Activated CD4-positive, CD25-positive, alpha-beta regulatory T cell (primary cell): Measurements from ENCODE around the gene PRG2.
"Not testable (repeated sequence)": the region's sequence is repeated elsewhere in the genome, so short reads cannot be mapped to it uniquely, and the experiment has no call there.

Source experiments
- DNase-seq, 4 experiments: peaks; one replicate each; lab custom pipeline; 2025; lab: John Stamatoyannopoulos, UW

The PRG2 gene

GRCh38 chr11:57347336-57347735 is 43.1 kb downstream of the PRG2 start:
- DNase-seq = no peak

GRCh38 chr11:57345555-57346211 is 44.8 kb downstream of the PRG2 start:
- peak; percentile 37 to 59 (median 50) for DNase-seq

DNA sequence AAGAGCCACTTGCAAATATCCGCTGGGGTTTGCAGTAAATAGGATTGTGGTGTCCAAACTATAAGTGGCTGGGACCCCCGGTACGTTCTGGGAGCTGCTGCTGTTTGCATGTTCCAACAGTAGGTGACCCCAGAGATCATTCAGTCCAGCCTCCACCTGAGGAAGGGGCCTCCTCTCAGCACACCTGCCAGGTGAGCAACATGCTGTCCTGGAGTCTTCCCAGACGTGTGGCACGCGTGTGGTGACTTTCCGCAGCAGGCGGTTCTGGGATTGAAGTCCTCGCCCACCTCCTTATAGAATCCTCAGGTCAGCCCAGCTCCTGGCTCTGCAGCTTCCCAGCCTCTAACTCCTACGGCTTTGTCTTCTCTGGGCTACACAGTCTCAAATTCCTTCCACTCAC is 45.6 kb downstream of the PRG2 start:
- no peak for DNase-seq

DNA sequence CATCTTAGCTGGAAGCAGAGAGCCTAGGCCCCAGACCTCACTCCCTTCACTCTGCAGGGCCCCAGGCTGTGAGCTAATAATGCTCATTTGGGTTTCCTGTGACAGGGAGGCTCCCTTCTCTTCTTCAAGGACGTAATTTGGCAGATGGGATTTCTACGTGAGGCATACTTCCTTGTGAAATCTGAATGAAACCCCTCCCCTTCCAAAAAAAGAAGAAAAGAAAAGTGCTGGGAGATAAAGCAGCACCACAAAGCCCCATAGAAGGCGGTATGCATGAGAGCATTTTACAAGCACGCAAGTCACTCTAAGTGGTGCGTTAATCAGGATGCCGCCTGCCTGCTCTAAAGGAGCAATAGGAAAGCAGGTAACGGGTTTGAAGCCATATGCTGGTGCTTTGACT is 46.6 kb downstream of the PRG2 start:
- no peak for DNase-seq

- DNase-seq = no peak
These were observed 47.7 kb downstream of the PRG2 start for GRCh38 chr11:57342702-57343101.

GRCh38 chr11:57341250-57341808 is 49.1 kb downstream of the PRG2 start:
- no peak for DNase-seq

- no peak for DNase-seq
These were observed 50.3 kb downstream of the PRG2 start for GRCh38 chr11:57340039-57340615.

DNA sequence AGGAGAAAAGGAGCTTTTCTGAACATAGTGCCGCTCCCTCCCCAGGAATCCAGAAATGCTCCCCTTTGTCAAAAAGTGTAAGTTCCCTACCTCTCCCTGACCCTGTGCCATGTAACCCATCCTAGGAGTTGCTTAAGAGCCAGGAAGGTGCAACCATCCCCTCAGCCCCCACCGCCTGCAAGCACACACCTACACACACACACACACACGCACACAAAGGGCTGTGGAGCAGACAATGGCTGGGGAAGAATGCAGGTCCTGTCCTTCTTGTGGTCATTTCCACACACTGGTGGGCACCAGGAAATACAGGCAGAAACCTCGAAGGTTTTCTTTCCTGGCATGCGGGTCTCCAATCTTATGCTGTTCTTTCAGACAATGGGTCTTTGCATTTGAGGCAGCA is 51.1 kb downstream of the PRG2 start:
- DNase-seq = no peak

DNA sequence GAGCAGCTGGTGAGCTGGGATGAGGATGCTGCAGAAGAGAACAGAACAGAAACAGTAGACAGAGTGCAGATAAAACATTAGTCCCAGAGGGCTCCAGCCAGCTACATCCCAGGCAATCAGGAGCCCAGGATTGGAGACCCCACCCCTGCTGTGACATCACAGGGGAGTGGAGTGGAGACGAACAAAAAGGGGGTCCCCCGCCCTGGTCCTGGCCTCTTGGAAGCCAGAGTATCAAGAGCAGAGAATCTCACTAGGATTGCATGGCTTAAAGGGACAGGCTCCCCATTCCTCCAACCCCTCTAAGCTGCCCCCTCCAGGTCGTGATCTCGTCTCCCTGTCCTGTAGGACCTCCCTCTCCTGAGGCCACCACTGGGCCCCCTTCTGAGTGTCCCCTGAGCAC is 52.3 kb downstream of the PRG2 start, which contains the start of gene P2RX3:
Gene P2RX3, plus strand, starts transcription at position 211 of the 400 bp plus-strand sequence. CDS start 199 bp downstream, outside the sequence.
- DNase-seq = no peak

DNA sequence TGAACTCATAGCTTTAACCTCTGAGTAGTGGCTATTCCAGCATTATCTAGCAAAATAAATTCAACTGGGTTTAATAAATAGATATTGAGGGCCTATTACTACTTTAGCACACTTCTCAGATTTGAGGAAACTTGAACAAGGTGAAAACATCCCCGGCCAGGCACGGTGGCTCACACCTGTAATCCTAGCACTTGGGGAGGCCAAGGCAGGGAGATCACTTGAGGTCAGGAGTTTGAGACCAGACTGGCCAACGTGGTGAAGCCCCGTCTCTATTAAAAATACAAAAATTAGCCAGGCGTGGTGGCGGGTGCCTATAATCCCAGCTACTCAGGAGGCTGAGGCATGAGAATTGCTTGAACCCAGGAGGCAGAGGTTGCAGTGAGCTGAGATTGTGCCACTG is 53.6 kb downstream of the PRG2 start:
- DNase-seq = not testable (repeated sequence)
